ENCODE measurements around the gene BRINP1. TPM values are rescaled to one million over a fixed set of nuclear protein-coding genes. Genes with fewer than 3 reads are reported as not detected.

Gene BRINP1
- total and polyA plus RNA-seq, 2 of the 8 experiments (the other 6 are each of a cell fraction or from before 2014, with no cell fraction given) = 19.5 to 20.5 TPM

GRCh38 chr9:119159386-119159785 lies 209.8 kb downstream of the BRINP1 start (continued):
- TF ChIP-seq E2F6 (IDR thresholded peaks at IDR 0.05) = no peak
- TF ChIP-seq TAF7 (optimal IDR thresholded peaks at IDR 0.05; ENCODE audit: borderline replicate concordance, low read depth, low read length) = no peak
- no peak for TF ChIP-seq JUND (IDR thresholded peaks at IDR 0.05; ENCODE audit: low read length)
